Left lung (tissue), 10 donors: ENCODE measurements around the gene TALDO1. TPM values are rescaled to one million over a fixed set of nuclear protein-coding genes. Genes with fewer than 3 reads are reported as not detected.
A peak's percentile ranks its signal among the peaks of the same experiment; 100 is the strongest.

Source experiments
- ATAC-seq: fragments of 200-7000 bp; cut with Tn5 transposase; one replicate; pipeline ENCODE4 v1.9.1; 2020; ENCODE audit warnings: moderate library complexity
- DNase-seq, 4 donors: peaks; one replicate each; pipeline ENCODE4 v3.0.0-alpha.2; 2013 to 2020
- H3K27ac ChIP-seq, 2 donors: fragments of 200-600 bp; sonication (generic) in 1 of 2; one replicate each; pipeline versions ENCODE4 v1.5.0 to v1.8.0; 2020 to 2021
- H3K27me3 ChIP-seq, 2 donors: fragments of 200-600 bp; sonication (generic) in 1 of 2; one replicate each; pipeline versions ENCODE4 v1.5.0 to v1.8.0; 2020 to 2021
- H3K36me3 ChIP-seq, 2 donors: fragments of 200-600 bp; sonication (generic) in 1 of 2; one replicate each; pipeline versions ENCODE4 v1.5.0 to v1.8.0; 2020 to 2021
- H3K4me1 ChIP-seq, 2 donors: fragments of 200-600 bp; one replicate each; pipeline ENCODE4 v1.8.0; 2021
- H3K4me3 ChIP-seq, 2 donors: fragments of 200-600 bp; sonication (generic) in 1 of 2; one replicate each; pipeline versions ENCODE4 v1.5.0 to v1.8.0; 2020 to 2021; ENCODE audit warnings: mild to moderate bottlenecking in 1 of 2
- H3K9me3 ChIP-seq, 2 donors: fragments of 200-600 bp; sonication (generic) in 1 of 2; one replicate each; pipeline versions ENCODE4 v1.5.0 to v1.8.0; 2020 to 2021
- intact Hi-C, 2 donors: fragments of 100-400 bp; cut with DNase I; formaldehyde crosslinking; loops; one replicate each; pipeline versions ENCODE4 v1.11.2 to v1.14.2; 2022
- polyA plus RNA-seq, 6 donors: library from polyadenylated mRNA; unstranded; fragments of 120-200 nt; gene quantifications; one replicate each; pipeline ENCODE4 v1.2.1, GENCODE V29; 2013; ENCODE audit not compliant: insufficient read length in 6 of 6
- total RNA-seq, 2 donors: library from RNA; stranded (reverse); fragmentation: NEBNext Ultra II Directional; extraction: Animal tissue kit (Norgen Biotek cat#: 25700); gene quantifications; one replicate each; pipeline ENCODE4 v1.2.1, GENCODE V29; 2021
- TF ChIP-seq, protein P1 (sequence below), 2 donors: fragments of 200-600 bp; sonication (generic) in 1 of 2; IDR thresholded peaks; one replicate each; pipeline versions ENCODE4 v1.5.0 to v1.8.0; 2021; ENCODE audit warnings: antibody characterized with exemption in 2 of 2
- donor health status: DM: no; HTN: yes; CAD: no.
- donor health status: DM: no; HTN: no; CAD: no.

TALDO1 gene
- total and polyA plus RNA-seq, 8 donors = 100 to 322 (median 119) TPM

GRCh38 chr11:794013-794765, 46.9 kb downstream of the TALDO1 start:
- H3K4me1 ChIP-seq = peaks cover 20 to 42% of the 10 kb centered on the region in 2 donors
- TF ChIP-seq, protein P1, sequence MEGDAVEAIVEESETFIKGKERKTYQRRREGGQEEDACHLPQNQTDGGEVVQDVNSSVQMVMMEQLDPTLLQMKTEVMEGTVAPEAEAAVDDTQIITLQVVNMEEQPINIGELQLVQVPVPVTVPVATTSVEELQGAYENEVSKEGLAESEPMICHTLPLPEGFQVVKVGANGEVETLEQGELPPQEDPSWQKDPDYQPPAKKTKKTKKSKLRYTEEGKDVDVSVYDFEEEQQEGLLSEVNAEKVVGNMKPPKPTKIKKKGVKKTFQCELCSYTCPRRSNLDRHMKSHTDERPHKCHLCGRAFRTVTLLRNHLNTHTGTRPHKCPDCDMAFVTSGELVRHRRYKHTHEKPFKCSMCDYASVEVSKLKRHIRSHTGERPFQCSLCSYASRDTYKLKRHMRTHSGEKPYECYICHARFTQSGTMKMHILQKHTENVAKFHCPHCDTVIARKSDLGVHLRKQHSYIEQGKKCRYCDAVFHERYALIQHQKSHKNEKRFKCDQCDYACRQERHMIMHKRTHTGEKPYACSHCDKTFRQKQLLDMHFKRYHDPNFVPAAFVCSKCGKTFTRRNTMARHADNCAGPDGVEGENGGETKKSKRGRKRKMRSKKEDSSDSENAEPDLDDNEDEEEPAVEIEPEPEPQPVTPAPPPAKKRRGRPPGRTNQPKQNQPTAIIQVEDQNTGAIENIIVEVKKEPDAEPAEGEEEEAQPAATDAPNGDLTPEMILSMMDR (IDR thresholded peaks at IDR 0.05) = no peak
- peaks cover 0 to 13% of the 10 kb centered on the region in 2 donors for H3K27me3 ChIP-seq
- ATAC-seq (no peak), DNase-seq (no peak)
- no peak overlapping the region for H3K27ac ChIP-seq
- intact Hi-C loops = no loop called here
- H3K4me3 ChIP-seq = no peak overlapping the region
- peaks cover 0 to 37% of the 10 kb centered on the region in 2 donors for H3K36me3 ChIP-seq
- H3K9me3 ChIP-seq = no peaks in the 10 kb centered on the region

- peak; percentile 27 for ATAC-seq
- intact Hi-C loops = no loop called here
- no peaks in the 10 kb centered on the region for H3K9me3 ChIP-seq
- H3K4me1 ChIP-seq = peaks cover 20 to 42% of the 10 kb centered on the region in 2 donors
- H3K4me3 ChIP-seq = peak overlapping the region; percentile 75 to 89
- no peak for DNase-seq
- peaks cover 0 to 42% of the 10 kb centered on the region in 2 donors for H3K36me3 ChIP-seq
- H3K27ac ChIP-seq = peak overlapping the region in 1 of 2 donors; percentile 85
- TF ChIP-seq, protein P1 (IDR thresholded peaks at IDR 0.05) = no peak
- peaks cover 0 to 5% of the 10 kb centered on the region in 2 donors for H3K27me3 ChIP-seq
Measured at GRCh38 chr11:794766-795633, 47.7 kb downstream of the TALDO1 start.

GRCh38 chr11:795634-796564, 48.6 kb downstream of the TALDO1 start:
- TF ChIP-seq, protein P1 (IDR thresholded peaks at IDR 0.05) = no peak
- Histone ChIP-seq H3K36me3 (peaks cover 0 to 51% of the 10 kb centered on the region in 2 donors), H3K9me3 (no peaks in the 10 kb centered on the region), H3K4me3 (peak overlapping the region; percentile 75 to 89), H3K27me3 (no peaks in the 10 kb centered on the region), H3K4me1 (peaks cover 20 to 42% of the 10 kb centered on the region in 2 donors), H3K27ac (peak overlapping the region; percentile 67 to 85)
- intact Hi-C loops = no loop called here
- ATAC-seq = peak; percentile 75
- peak; percentile 68 to 90 (median 86) for DNase-seq

DNA sequence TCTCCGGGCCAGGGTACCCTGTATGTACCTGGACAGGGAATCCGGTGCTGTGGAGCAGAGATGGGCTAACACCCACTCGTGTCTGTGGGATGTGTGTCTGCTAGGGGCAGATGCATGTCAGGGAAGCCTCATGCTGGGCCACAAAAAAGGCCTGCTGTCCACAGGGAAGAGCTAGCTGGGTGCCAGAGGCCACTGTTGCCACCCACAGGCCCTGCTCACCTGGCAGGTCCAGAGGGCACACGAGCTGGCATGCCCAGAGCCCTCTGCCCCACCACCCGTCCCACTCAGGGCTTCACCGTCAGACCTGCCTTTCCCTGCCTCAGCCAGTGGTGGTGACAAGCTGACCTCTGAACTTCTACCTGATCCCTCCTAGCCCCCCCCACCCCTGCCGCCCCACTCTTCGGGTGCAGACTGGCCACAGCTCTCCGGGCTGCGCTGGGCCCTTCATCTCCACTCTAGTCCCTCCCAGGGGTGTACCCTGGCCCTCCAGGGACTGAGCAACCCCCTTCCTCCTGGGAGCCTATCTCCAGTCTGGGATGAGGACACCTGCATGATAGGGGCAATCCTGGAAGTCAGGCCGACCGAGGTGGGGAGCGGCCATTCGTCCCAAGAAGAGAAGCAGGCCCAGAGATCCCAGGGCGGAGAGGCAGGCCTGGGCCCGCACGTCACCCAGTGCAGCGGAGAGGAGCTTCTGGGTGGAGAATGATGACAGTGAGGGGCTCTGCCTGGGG, 49.5 kb downstream of the TALDO1 start:
- Histone ChIP-seq H3K27ac (peak overlapping the region; percentile 67 to 85), H3K27me3 (no peaks in the 10 kb centered on the region), H3K4me1 (peaks cover 20 to 42% of the 10 kb centered on the region in 2 donors), H3K9me3 (no peaks in the 10 kb centered on the region), H3K36me3 (peaks cover 0 to 51% of the 10 kb centered on the region in 2 donors), H3K4me3 (peak overlapping the region; percentile 75 to 89)
- intact Hi-C loops = no loop called here
- TF ChIP-seq, protein P1 (IDR thresholded peaks at IDR 0.05) = no peak
- DNase-seq = peak in 1 of 4 donors; percentile 81
- no peak for ATAC-seq
